DMS114 treated with DMSO at 0.1 percent for 48 hours (cell line): ENCODE data around the gene LARGE1.

ENCODE experiments used
- DNase-seq: peaks from one replicate; lab custom pipeline; 2025; ENCODE audit not compliant: unreplicated experiment; lab: John Stamatoyannopoulos, UW

Gene LARGE1

GRCh38 chr22:33920197-33920540, at the start of gene LARGE1:
Gene LARGE1 (minus strand): TSS chr22:33920476.
- DNase-seq = no peak

GRCh38 chr22:33969045-33969444, 48.8 kb upstream of the LARGE1 start:
- no peak for DNase-seq

GRCh38 chr22:33964121-33964520, 43.8 kb upstream of the LARGE1 start:
- DNase-seq = no peak

GRCh38 chr22:33962409-33962808, 42.1 kb upstream of the LARGE1 start:
- no peak for DNase-seq

- DNase-seq = no peak
Measured at GRCh38 chr22:33958741-33959140, 38.5 kb upstream of the LARGE1 start.

GRCh38 chr22:33957086-33957485, 36.8 kb upstream of the LARGE1 start:
- DNase-seq = no peak

GRCh38 chr22:33952776-33953175, 32.5 kb upstream of the LARGE1 start:
- DNase-seq = no peak

- DNase-seq = no peak
Measured at GRCh38 chr22:33940741-33941140, 20.5 kb upstream of the LARGE1 start.

GRCh38 chr22:33932997-33933396, 12.7 kb upstream of the LARGE1 start:
- DNase-seq = no peak

- no peak for DNase-seq
Measured at GRCh38 chr22:33931406-33931805, 11.1 kb upstream of the LARGE1 start.

- no peak for DNase-seq
Measured at GRCh38 chr22:33927752-33928151, 7.5 kb upstream of the LARGE1 start.

GRCh38 chr22:33925194-33925593, 4.9 kb upstream of the LARGE1 start:
- DNase-seq = no peak

- peak; percentile 47 for DNase-seq
Measured at GRCh38 chr22:33923660-33924246, 3.5 kb upstream of the LARGE1 start.

- DNase-seq = no peak
Measured at GRCh38 chr22:33923033-33923432, 2.8 kb upstream of the LARGE1 start.

- DNase-seq = no peak
Measured at GRCh38 chr22:33922349-33922681, 2.0 kb upstream of the LARGE1 start.

GRCh38 chr22:33921525-33922348, 1.5 kb upstream of the LARGE1 start:
- no peak for DNase-seq

- DNase-seq = peak; percentile 74
Measured at GRCh38 chr22:33920927-33921524, 750 bp upstream of the LARGE1 start.

- DNase-seq = no peak
Measured at GRCh38 chr22:33919391-33920196, 682 bp downstream of the LARGE1 start.

GRCh38 chr22:33918676-33919365, 1.5 kb downstream of the LARGE1 start:
- no peak for DNase-seq

GRCh38 chr22:33917744-33918406, 2.4 kb downstream of the LARGE1 start:
- DNase-seq = no peak

GRCh38 chr22:33914699-33915098, 5.6 kb downstream of the LARGE1 start:
- DNase-seq = no peak
